Lung (tissue), 10 donors: ENCODE results near the gene RGPD5. TPM values are rescaled to one million over a fixed set of nuclear protein-coding genes. Genes with fewer than 3 reads are reported as not detected.
"Not testable (repeated sequence)": the region's sequence is repeated elsewhere in the genome, so short reads cannot be mapped to it uniquely, and the experiment has no call there.

Experiments
- ATAC-seq: fragments of 200-7000 bp; cut with Tn5 transposase; one replicate; pipeline ENCODE4 v1.9.1; 2020; ENCODE audit warnings: moderate number of reproducible peaks; ENCODE audit not compliant: insufficient read depth, low FRiP score
- DNase-seq, 3 donors: peaks; one replicate each; pipeline ENCODE4 v3.0.0-alpha.2; 2013 to 2017
- H3K27ac ChIP-seq, 2 donors: one replicate each; pipeline ENCODE4 v1.5.1; 2013; ENCODE audit warnings: mild to moderate bottlenecking in 2 of 2, moderate library complexity in 2 of 2, control low read depth in 1 of 2, inconsistent platforms in 1 of 2, low read depth in 1 of 2, low read length in 1 of 2
- H3K27me3 ChIP-seq, 3 donors: one replicate each; pipeline ENCODE4 v1.5.1; 2013; ENCODE audit warnings: low read length in 2 of 3; ENCODE audit not compliant: control insufficient read depth in 3 of 3, insufficient read depth in 3 of 3
- H3K36me3 ChIP-seq, 4 donors: one replicate each; pipeline ENCODE4 v1.5.1; 2013; ENCODE audit warnings: low read length in 4 of 4, mild to moderate bottlenecking in 1 of 4, moderate library complexity in 1 of 4; ENCODE audit not compliant: control insufficient read depth in 4 of 4, insufficient read depth in 4 of 4
- H3K4me1 ChIP-seq, 5 donors: one replicate each; pipeline ENCODE4 v1.5.1; 2013; ENCODE audit warnings: low read length in 5 of 5, mild to moderate bottlenecking in 2 of 5, moderate library complexity in 1 of 5; ENCODE audit not compliant: control insufficient read depth in 5 of 5, insufficient read depth in 5 of 5
- H3K4me3 ChIP-seq: one replicate; pipeline ENCODE4 v1.5.1; 2013; ENCODE audit warnings: mild to moderate bottlenecking, control low read depth, moderate library complexity
- H3K9ac ChIP-seq, 2 donors: one replicate each; pipeline ENCODE4 v1.5.1; 2013; ENCODE audit warnings: low read length in 2 of 2, control low read depth in 1 of 2; ENCODE audit not compliant: insufficient read depth in 1 of 2
- H3K9me3 ChIP-seq, 4 donors: one replicate each; pipeline ENCODE4 v1.5.1; 2013; ENCODE audit warnings: low read length in 3 of 4, mild to moderate bottlenecking in 1 of 4, moderate library complexity in 1 of 4; ENCODE audit not compliant: control insufficient read depth in 4 of 4, insufficient read depth in 3 of 4
- WGBS, 2 donors: extraction: QIAGEN DNeasy Blood & Tissue Kit; methylation state at CpG; one replicate each; pipeline ENCODE4 v1.1.7; 2013; 5-methylcytosine and 5-hydroxymethylcytosine counted together
- polyA plus RNA-seq, 2 donors: library from polyadenylated mRNA; stranded (reverse); fragments of 200-250 nt; gene quantifications; one replicate each; pipeline ENCODE4 v1.2.1, GENCODE V29; 2013
- total RNA-seq, 2 donors: library from RNA; depleted of rRNA in 1 of 2; stranded (reverse); fragments of >200 nt in 1 of 2; gene quantifications; one replicate each; pipeline ENCODE4 v1.2.1, GENCODE V29; 2014 to 2021
- donor health status: Bipolar disorder and iron deficiency.
- donor health status: healthy.
- donor health status: DM: yes; HTN: yes; CAD: no.

Gene RGPD5
- total and polyA plus RNA-seq, 4 donors = 3.8 to 82.0 (median 28.9) TPM

- not testable (repeated sequence) for H3K36me3 ChIP-seq, H3K4me1 ChIP-seq, H3K27me3 ChIP-seq, H3K9me3 ChIP-seq, H3K27ac ChIP-seq, DNase-seq, H3K9ac ChIP-seq, H3K4me3 ChIP-seq
- peak; percentile 66 for ATAC-seq
- no CpG with 5 or more reads among the region's 8 CpGs for WGBS, 2 donors
These were observed 77.1 kb downstream of the RGPD5 start for GRCh38 chr2:109871129-109871751.

DNA sequence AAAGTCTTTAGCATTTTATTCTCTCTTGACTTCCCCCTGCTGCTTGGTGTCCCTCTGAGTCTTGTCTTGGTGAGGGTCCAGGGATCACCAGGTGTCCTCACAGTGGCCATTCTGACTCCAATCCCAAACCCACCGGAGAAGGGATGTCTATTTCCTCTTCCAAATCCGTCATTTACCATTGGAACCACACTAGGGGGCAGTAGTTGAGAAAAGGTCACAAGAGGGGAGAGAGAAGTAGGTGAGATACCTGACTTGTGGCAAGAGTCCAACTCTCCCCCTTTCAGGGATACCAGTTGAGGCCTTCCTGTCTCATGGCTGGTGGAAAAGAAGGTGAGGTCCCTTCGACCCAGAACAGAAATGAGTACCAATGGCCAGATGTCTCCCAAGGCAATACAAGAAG lies 82.5 kb downstream of the RGPD5 start:
- not testable (repeated sequence) for ATAC-seq, H3K4me3 ChIP-seq, H3K27ac ChIP-seq, H3K9ac ChIP-seq, DNase-seq, H3K4me1 ChIP-seq, H3K36me3 ChIP-seq, H3K27me3 ChIP-seq, H3K9me3 ChIP-seq
- no CpG with 5 or more reads among the region's 3 CpGs for WGBS, 2 donors

DNA sequence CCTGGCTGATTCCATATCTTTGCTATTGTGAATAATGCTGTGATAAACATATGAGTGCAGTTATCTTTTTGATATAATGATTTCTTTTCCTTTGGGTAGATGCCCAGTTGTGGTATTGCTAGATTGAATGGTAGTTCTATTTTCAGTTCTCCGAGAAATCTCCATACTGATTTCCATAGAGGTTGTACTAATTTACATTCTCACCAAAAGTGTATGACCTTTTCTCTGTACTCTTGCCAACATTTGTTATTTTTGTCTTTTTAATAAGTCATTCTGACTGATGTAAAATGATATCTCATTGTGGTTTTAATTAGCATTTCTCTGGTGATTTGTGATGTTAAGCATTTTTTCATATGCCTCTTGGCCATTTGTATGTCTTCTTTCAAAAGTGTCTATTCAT lies 88.0 kb downstream of the RGPD5 start:
- WGBS, 2 donors = no CpG with 5 or more reads among the region's 1 CpG
- H3K36me3 ChIP-seq, H3K4me1 ChIP-seq, DNase-seq, H3K9me3 ChIP-seq, H3K4me3 ChIP-seq, H3K9ac ChIP-seq, ATAC-seq, H3K27me3 ChIP-seq, H3K27ac ChIP-seq: not testable (repeated sequence)

- no CpG with 5 or more reads among the region's 4 CpGs for WGBS, 2 donors
- H3K27ac ChIP-seq, ATAC-seq: not testable (repeated sequence)
These were observed 94.3 kb downstream of the RGPD5 start for GRCh38 chr2:109888414-109888813.

DNA sequence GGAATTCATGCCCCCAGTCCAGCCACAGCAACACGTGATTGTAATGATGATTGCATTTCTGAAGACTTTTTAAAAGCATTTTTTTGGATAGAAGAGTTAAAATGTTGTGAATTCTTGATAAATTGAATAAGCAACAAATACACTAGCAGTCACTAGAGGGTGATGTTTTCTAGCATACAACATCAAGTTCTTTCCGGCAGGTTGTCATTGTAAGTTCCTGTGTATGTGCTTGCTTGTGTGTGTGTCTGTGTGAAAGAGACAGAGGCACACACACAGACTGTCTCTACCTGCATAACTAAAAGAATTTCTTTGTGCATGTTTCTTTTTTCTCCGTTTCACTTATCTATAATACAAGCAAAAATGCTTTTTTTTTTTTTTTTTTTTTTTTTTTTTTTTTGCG lies 95.8 kb downstream of the RGPD5 start:
- not testable (repeated sequence) for H3K4me3 ChIP-seq, DNase-seq, H3K27me3 ChIP-seq, H3K9me3 ChIP-seq, H3K27ac ChIP-seq, H3K9ac ChIP-seq, H3K36me3 ChIP-seq, ATAC-seq, H3K4me1 ChIP-seq
- no CpG with 5 or more reads among the region's 4 CpGs for WGBS, 2 donors

More at GRCh38 chr2:109888414-109888813, 94.3 kb downstream of the RGPD5 start:
- DNase-seq, H3K36me3 ChIP-seq, H3K4me3 ChIP-seq, H3K4me1 ChIP-seq, H3K9ac ChIP-seq, H3K27me3 ChIP-seq, H3K9me3 ChIP-seq: not testable (repeated sequence)

- H3K36me3 ChIP-seq, H3K9ac ChIP-seq, H3K27ac ChIP-seq, H3K4me3 ChIP-seq, H3K9me3 ChIP-seq, H3K27me3 ChIP-seq, DNase-seq, H3K4me1 ChIP-seq, ATAC-seq: not testable (repeated sequence)
- WGBS, 2 donors = no CpG with 5 or more reads among the region's 4 CpGs
These were observed 96.9 kb downstream of the RGPD5 start for GRCh38 chr2:109891024-109891423.

GRCh38 chr2:109893736-109894135 lies 99.6 kb downstream of the RGPD5 start:
- not testable (repeated sequence) for H3K36me3 ChIP-seq, H3K4me1 ChIP-seq, H3K27me3 ChIP-seq, H3K4me3 ChIP-seq, H3K9me3 ChIP-seq, H3K27ac ChIP-seq, DNase-seq, H3K9ac ChIP-seq, ATAC-seq
- no CpG with 5 or more reads among the region's 7 CpGs for WGBS, 2 donors

DNA sequence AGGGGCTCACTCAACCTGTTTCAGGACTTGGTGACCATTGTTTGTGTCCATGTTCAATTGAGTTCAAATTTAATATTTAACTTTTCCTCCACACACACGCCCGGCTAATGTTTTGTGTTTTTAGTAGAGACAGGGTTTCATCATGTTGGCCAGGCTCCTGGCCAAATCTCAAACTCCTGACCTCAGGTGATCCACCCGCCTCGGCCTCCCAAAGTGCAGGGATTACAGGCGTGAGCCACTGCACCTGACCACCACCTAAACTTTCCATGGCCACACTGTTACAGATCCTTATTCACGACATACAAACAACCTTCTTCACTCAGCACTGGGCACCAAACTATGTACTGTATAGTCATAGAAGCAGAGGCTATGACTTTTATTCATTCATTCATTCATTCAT lies 100.0 kb downstream of the RGPD5 start:
- no CpG with 5 or more reads among the region's 6 CpGs for WGBS, 2 donors
- H3K27ac ChIP-seq, ATAC-seq: not testable (repeated sequence)

More for the DNA sequence above, 100.0 kb downstream of the RGPD5 start:
- H3K36me3 ChIP-seq, H3K9me3 ChIP-seq, H3K27me3 ChIP-seq, H3K4me3 ChIP-seq, H3K9ac ChIP-seq, DNase-seq, H3K4me1 ChIP-seq: not testable (repeated sequence)
